ENCODE results near the gene UBN1.

GRCh38 chr16:4855804-4856203 lies 8.5 kb downstream of the UBN1 start:
- TF ChIP-seq CTCF (IDR thresholded peaks at IDR 0.05; ENCODE audit: low read length) (no peak), EZH2 (IDR thresholded peaks at IDR 0.05; ENCODE audit: borderline replicate concordance, low read length) (no peak)

Data from OCI-LY1 (cell line).